Astrocyte (in vitro differentiated cells and primary cell): ENCODE data around the gene PLCG2. TPM values are rescaled to one million over a fixed set of nuclear protein-coding genes. Genes with fewer than 3 reads are reported as not detected.

Source experiments
- DNase-seq: peaks from one replicate; pipeline ENCODE4 v3.0.0-alpha.2; 2010; ENCODE audit warnings: low read depth
- FAIRE-seq: peaks from 2 replicates; lab custom pipeline; 2011; peaks lifted over from hg19 to GRCh38; lab: Jason Lieb, UNC
- H2AFZ ChIP-seq: 2 replicates; pipeline ENCODE4 v1.6.0; 2012; ENCODE audit warnings: low read depth, low read length, inconsistent platforms
- H3K27ac ChIP-seq: 2 replicates; pipeline ENCODE4 v1.5.1; 2011; ENCODE audit warnings: low read depth, low read length, inconsistent platforms
- H3K27me3 ChIP-seq: 2 replicates; pipeline ENCODE4 v1.6.0; 2011; ENCODE audit warnings: low read length, inconsistent platforms; ENCODE audit not compliant: insufficient read depth
- H3K36me3 ChIP-seq: 2 replicates; pipeline ENCODE4 v1.5.1; 2011; ENCODE audit warnings: low read length, inconsistent platforms; ENCODE audit not compliant: insufficient read depth
- H3K4me1 ChIP-seq: 2 replicates; pipeline ENCODE4 v1.5.1; 2011; ENCODE audit warnings: low read length, inconsistent platforms; ENCODE audit not compliant: insufficient read depth
- H3K4me2 ChIP-seq: 2 replicates; pipeline ENCODE4 v1.6.0; 2012; ENCODE audit warnings: low read length, inconsistent platforms
- H3K4me3 ChIP-seq: 2 replicates; pipeline ENCODE4 v1.5.1; 2011; ENCODE audit warnings: low read depth, mild to moderate bottlenecking, low read length, inconsistent platforms; ENCODE audit not compliant: insufficient read depth
- H3K79me2 ChIP-seq: 2 replicates; pipeline ENCODE4 v1.6.0; 2012; ENCODE audit warnings: mild to moderate bottlenecking, low read length, inconsistent platforms; ENCODE audit not compliant: insufficient read depth
- H3K9ac ChIP-seq: 2 replicates; pipeline ENCODE4 v1.6.0; 2012; ENCODE audit warnings: mild to moderate bottlenecking, low read length, inconsistent platforms
- H3K9me3 ChIP-seq: 2 replicates; pipeline ENCODE4 v1.5.1; 2012; ENCODE audit warnings: low read depth, mild to moderate bottlenecking, low read length, inconsistent platforms; ENCODE audit not compliant: insufficient read depth
- H4K20me1 ChIP-seq: 2 replicates; pipeline ENCODE4 v1.6.0; 2012; ENCODE audit warnings: low read length, inconsistent platforms; ENCODE audit not compliant: insufficient read depth
- H3K27ac Mint-ChIP-seq: one replicate; pipeline ENCODE4 v1.8.0; 2021; ENCODE audit warnings: mild to moderate bottlenecking, mixed read lengths; ENCODE audit not compliant: unreplicated experiment
- H3K27me3 Mint-ChIP-seq: one replicate; pipeline ENCODE4 v1.8.0; 2021; ENCODE audit warnings: low read depth, mixed read lengths; ENCODE audit not compliant: unreplicated experiment
- H3K36me3 Mint-ChIP-seq: one replicate; pipeline ENCODE4 v1.8.0; 2021; ENCODE audit warnings: low read depth, mixed read lengths; ENCODE audit not compliant: unreplicated experiment
- H3K4me1 Mint-ChIP-seq: one replicate; pipeline ENCODE4 v1.8.0; 2021; ENCODE audit warnings: low read depth, mixed read lengths; ENCODE audit not compliant: unreplicated experiment
- H3K4me3 Mint-ChIP-seq: one replicate; pipeline ENCODE4 v1.8.0; 2021; ENCODE audit warnings: mild to moderate bottlenecking, moderate library complexity, mixed read lengths; ENCODE audit not compliant: unreplicated experiment
- H3K9me3 Mint-ChIP-seq: one replicate; pipeline ENCODE4 v1.8.0; 2021; ENCODE audit warnings: mild to moderate bottlenecking, mixed read lengths; ENCODE audit not compliant: unreplicated experiment
- EZH2 ChIP-seq: IDR thresholded peaks from 2 replicates; pipeline ENCODE4 v1.6.1; 2012; ENCODE audit warnings: mild to moderate bottlenecking, low read length, inconsistent platforms; ENCODE audit not compliant: insufficient read depth
- total RNA-seq: library from RNA; stranded (reverse); gene quantifications from 2 replicates; pipeline ENCODE4 v1.2.1, GENCODE V29; 2021
- TF ChIP-seq, protein P1 (sequence below): IDR thresholded peaks from 2 replicates; pipeline ENCODE4 v1.5.1; 2011; ENCODE audit warnings: low read depth, mild to moderate bottlenecking, inconsistent platforms, low read length, moderate library complexity; ENCODE audit not compliant: insufficient read depth

The PLCG2 gene
- total RNA-seq, 1 donor from 2014 or later = 3.1 TPM

DNA sequence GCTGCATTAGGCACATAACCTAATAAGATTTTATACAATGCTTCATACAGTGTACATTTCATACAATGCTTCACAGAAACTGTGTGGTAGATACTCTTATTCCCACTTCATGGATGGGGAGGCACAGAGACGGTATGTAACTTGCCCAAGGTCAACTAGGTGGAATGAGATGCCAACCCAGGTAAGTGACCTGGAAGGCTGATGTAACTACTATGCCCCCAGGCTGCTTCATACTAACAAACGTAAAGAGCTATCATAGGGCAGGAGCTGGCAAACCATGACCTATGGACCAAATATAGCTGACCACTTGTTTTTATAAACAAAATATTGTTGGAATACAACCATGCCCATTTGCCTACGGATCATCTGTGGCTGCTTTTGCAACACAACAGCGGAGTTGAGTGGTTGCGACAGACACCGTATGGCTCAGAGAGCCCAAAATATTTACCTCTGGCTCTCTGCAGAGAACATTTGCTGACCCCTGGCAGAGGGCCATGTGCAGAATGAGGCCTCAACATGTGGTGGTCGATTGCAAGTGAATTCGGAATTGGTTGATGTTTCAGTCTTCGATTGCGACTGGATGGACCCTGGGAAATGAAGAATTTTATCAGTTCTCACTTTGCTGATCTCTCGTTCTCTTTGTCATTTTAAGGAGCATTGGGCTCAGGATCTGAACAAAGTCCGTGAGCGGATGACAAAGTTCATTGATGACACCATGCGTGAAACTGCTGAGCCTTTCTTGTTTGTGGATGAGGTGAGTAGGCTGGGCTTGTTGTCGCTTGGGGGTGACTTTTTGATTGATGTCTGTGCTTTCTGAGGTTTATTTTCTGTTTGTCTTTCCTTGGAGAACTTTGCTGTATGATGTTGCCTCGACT lies 109.7 kb downstream of the PLCG2 start:
- H3K4me2 ChIP-seq = no peak overlapping the region
- H3K4me1 ChIP-seq = no peaks in the 10 kb centered on the region
- no peaks in the 10 kb centered on the region for H3K9me3 ChIP-seq
- H3K9me3 Mint-ChIP-seq = no peaks in the 10 kb centered on the region
- no peak overlapping the region for H2AFZ ChIP-seq
- TF ChIP-seq, protein P1, sequence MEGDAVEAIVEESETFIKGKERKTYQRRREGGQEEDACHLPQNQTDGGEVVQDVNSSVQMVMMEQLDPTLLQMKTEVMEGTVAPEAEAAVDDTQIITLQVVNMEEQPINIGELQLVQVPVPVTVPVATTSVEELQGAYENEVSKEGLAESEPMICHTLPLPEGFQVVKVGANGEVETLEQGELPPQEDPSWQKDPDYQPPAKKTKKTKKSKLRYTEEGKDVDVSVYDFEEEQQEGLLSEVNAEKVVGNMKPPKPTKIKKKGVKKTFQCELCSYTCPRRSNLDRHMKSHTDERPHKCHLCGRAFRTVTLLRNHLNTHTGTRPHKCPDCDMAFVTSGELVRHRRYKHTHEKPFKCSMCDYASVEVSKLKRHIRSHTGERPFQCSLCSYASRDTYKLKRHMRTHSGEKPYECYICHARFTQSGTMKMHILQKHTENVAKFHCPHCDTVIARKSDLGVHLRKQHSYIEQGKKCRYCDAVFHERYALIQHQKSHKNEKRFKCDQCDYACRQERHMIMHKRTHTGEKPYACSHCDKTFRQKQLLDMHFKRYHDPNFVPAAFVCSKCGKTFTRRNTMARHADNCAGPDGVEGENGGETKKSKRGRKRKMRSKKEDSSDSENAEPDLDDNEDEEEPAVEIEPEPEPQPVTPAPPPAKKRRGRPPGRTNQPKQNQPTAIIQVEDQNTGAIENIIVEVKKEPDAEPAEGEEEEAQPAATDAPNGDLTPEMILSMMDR = no peak
- TF ChIP-seq EZH2 = no peak
- no peak overlapping the region for H3K9ac ChIP-seq
- no peaks in the 10 kb centered on the region for H3K79me2 ChIP-seq
- no peak overlapping the region for H3K27ac Mint-ChIP-seq
- peaks cover 3% of the 10 kb centered on the region for H3K27me3 ChIP-seq
- no peaks in the 10 kb centered on the region for H3K36me3 Mint-ChIP-seq
- H3K27me3 Mint-ChIP-seq = peaks cover 10% of the 10 kb centered on the region
- no peak overlapping the region for H3K4me3 Mint-ChIP-seq
- H3K4me1 Mint-ChIP-seq = no peaks in the 10 kb centered on the region
- FAIRE-seq = no peak
- no peak for DNase-seq
- no peak overlapping the region for H3K4me3 ChIP-seq
- no peaks in the 10 kb centered on the region for H3K36me3 ChIP-seq
- no peaks in the 10 kb centered on the region for H4K20me1 ChIP-seq
- no peak overlapping the region for H3K27ac ChIP-seq

DNA sequence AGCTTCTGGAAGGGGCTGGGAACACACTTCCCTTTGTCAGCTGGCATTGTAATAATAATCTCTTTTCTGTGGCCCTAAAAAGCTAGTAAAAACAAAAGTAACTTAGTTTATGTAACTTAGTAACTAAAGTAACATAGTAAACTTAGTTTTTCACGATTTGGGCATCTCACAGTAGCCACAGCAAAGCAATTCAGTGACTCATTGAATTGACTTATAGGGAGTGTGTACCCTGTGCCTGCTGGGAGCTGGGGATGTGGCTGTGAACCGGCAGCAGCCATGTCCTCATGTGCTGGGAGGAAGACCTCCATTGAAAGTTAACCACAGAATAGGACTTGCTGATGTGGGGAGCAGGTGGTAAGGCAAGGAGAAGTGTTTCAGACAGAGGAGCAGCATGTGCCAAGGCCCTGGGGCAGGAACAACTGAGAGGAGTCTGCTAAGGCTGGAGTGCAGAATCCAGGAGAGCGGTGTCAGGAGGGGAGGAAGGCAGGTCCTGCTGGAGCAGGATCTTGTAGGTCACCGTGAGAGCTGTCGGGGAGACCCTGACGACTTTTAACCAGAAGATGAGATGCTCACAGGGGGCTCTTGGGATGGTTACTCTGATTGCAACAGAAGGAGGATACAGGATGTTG lies 112.8 kb downstream of the PLCG2 start:
- Histone ChIP-seq H3K9me3 (no peaks in the 10 kb centered on the region), H3K79me2 (no peaks in the 10 kb centered on the region), H3K9ac (no peak overlapping the region), H3K4me2 (no peak overlapping the region), H3K27ac (no peak overlapping the region), H3K4me3 (no peak overlapping the region), H3K4me1 (no peaks in the 10 kb centered on the region), H2AFZ (no peak overlapping the region), H3K36me3 (no peaks in the 10 kb centered on the region), H3K27me3 (peaks cover 3% of the 10 kb centered on the region), H4K20me1 (no peaks in the 10 kb centered on the region)
- FAIRE-seq (no peak), DNase-seq (no peak)
- Mint-ChIP-seq H3K27me3 (peaks cover 4% of the 10 kb centered on the region), H3K9me3 (no peaks in the 10 kb centered on the region), H3K36me3 (no peaks in the 10 kb centered on the region), H3K27ac (no peak overlapping the region), H3K4me1 (no peaks in the 10 kb centered on the region), H3K4me3 (no peak overlapping the region)
- TF ChIP-seq, protein P1 = no peak
- TF ChIP-seq EZH2 = no peak
